HG03060 (cell line): ENCODE results near the gene HOOK2.
"Not testable (repeated sequence)": the region's sequence is repeated elsewhere in the genome, so short reads cannot be mapped to it uniquely, and the experiment has no call there.

Experiments used
- ATAC-seq: cut with Tn5 transposase; IDR thresholded peaks from one replicate; pipeline ENCODE4 v1.9.1; 2021; ENCODE audit warnings: low read depth, moderate number of reproducible peaks; ENCODE audit not compliant: unreplicated experiment

Gene HOOK2, protein sequence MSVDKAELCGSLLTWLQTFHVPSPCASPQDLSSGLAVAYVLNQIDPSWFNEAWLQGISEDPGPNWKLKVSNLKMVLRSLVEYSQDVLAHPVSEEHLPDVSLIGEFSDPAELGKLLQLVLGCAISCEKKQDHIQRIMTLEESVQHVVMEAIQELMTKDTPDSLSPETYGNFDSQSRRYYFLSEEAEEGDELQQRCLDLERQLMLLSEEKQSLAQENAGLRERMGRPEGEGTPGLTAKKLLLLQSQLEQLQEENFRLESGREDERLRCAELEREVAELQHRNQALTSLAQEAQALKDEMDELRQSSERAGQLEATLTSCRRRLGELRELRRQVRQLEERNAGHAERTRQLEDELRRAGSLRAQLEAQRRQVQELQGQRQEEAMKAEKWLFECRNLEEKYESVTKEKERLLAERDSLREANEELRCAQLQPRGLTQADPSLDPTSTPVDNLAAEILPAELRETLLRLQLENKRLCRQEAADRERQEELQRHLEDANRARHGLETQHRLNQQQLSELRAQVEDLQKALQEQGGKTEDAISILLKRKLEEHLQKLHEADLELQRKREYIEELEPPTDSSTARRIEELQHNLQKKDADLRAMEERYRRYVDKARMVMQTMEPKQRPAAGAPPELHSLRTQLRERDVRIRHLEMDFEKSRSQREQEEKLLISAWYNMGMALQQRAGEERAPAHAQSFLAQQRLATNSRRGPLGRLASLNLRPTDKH

DNA sequence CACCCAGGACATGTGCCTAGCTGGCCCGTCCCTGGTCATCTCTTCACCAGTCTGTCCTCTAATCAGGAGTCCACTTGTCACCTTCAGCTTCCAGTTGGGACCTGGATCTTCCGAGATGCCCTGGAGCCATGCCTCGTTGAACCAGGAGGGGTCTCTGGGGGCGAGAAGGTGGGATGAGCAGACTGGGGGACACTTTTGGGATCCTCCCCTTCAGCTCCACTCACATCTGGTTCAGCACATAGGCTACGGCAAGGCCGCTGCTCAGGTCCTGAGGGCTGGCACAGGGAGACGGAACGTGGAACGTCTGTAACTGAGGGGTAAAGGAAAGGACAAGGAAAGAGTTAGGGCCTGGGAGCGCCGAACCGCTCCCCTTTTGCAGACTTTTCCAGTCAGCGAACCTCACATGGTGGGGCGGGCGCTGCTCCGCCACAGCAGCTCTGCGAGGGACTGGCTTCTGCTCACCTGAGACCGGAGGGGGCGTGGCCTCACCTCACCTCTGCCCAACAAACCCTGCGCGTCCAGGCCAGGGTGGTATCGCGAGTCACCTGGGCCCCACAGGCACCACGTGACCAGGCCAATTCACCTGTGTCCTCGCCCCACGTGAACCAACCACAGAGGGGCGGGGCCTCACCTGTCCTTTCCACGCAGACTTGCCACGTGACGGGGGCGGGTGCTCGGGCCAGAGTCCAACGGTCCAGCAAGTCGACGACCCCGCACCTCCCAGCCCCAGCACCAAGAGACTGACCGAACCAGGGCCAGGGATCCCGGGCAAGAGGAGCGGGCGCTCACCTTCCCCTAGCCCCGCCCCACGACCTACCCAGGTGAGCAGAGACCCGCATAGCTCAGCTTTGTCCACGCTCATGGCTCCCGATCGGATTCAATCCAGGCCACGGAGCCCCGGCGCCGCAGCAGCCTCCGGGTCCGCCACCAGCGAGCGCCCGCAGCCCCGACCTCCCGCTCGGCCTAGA, at the start of gene HOOK2:
Gene HOOK2 (minus strand): TSS at position 965 of the 968 bp plus-strand sequence. CDS start 103 bp downstream, at position 862.
- ATAC-seq = no peak

DNA sequence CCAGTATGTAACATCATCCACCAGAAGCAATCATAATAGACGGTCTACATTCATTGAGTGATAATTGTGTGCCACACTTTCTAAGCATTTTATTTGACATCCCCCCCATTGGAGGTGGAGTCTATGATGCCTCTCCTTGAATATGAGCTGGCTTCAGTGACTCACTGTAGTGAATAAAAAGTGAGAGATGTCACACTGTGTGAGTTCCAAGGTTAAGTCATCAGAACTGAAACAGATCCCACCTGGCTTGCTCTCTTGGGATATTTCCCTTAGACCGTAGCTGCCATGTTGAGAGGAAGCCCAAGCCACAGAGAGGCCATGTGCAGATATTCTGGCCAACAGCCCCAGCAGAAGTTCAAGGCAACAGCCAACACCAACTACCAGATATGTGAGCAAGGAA, 46.4 kb upstream of the HOOK2 start:
- ATAC-seq = no peak

DNA sequence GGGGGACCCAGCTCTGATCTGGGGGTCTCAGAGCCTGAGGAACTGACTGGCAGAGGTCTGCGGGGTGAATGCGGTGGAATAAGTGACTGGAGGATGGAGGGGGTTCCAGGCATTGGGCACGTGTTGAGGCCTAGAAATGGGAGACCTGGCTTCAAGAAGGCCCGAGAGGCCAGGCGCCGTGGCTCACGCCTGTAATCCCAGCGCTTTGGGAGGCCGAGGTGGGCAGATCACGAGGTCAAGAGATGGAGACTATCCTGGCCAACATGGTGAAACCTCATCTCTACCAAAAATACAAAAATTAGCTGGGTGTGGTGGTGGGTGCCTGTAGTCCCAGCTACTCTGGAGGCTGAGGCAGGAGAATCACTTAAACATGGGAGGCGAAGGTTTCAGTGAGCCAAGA, 42.5 kb upstream of the HOOK2 start:
- not testable (repeated sequence) for ATAC-seq

DNA sequence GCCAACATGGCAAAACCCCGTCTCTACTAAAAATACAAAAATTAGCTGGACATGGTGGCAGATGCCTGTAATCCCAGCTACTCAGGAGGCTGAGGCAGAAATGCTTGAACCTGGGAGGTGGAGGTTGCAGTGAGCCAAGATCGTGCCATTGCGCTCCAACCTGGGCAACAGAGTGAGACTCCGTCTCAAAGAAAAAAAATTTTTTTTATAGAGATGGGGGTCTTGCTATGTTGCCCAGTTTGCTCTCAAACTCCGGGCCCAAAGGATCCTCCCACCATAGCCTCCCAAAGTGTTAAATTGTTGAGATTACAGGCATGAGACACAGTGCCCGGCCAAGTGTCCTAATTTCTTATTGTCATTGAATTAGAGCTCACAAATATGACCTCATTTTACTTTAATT, 41.8 kb upstream of the HOOK2 start:
- ATAC-seq = not testable (repeated sequence)

DNA sequence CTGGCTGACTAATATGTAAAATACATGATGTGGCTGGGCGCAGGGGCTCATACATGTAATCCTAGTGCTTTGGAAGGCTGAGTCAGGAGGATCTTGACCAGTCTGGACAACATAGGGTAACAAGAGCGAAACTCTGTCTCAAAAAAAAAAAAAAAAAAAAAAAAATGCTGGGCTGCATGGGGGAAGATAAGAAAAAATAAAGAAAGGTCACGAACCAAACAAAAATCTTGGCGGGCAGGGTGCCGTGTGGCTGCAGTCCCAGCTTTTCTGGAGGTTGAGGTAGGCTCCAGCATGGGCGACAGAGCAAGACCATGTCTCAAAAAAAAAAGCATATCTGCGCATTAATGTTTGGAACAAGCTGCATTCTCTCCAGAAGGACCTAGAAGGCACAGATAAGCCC, 39.7 kb upstream of the HOOK2 start:
- ATAC-seq = no peak

DNA sequence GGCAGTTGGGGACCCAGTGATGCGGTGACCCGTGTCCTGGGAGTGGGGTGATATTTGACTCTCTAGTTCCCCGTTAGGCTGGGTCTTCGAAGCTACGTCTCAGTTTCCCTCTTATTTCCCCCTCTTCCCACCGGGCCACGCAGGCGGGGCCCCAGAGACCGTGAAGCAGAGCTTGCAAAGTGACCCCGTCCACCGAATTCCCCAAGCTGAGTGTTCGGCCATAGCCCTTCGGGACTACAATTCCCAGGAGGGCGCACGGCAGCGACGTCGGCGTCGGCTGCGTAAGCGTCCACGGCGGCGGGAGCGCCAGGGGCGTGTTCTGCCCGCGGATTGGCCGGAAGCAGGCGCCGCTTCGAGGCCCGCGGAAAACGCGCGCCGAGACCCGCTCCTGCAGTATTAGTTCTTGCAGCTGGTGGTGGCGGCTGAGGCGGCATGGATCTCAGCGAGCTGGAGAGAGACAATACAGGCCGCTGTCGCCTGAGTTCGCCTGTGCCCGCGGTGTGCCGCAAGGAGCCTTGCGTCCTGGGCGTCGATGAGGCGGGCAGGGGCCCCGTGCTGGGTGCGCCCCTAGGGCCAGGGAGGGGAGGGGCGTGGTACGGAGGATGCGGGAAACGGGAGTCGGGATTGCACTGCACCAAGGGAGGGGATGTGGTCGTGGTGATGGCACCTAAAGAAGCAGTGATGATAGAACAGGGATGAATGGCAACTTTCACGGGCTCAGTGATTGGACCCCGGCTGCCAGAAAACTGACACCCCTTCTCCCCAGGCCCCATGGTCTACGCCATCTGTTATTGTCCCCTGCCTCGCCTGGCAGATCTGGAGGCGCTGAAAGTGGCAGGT, 31.1 kb upstream of the HOOK2 start, which contains the start of gene RNASEH2A:
Gene RNASEH2A (plus strand): TSS at position 343 of the 840 bp plus-strand sequence. CDS start 90 bp downstream, at position 433.
- ATAC-seq = peak; percentile 40

DNA sequence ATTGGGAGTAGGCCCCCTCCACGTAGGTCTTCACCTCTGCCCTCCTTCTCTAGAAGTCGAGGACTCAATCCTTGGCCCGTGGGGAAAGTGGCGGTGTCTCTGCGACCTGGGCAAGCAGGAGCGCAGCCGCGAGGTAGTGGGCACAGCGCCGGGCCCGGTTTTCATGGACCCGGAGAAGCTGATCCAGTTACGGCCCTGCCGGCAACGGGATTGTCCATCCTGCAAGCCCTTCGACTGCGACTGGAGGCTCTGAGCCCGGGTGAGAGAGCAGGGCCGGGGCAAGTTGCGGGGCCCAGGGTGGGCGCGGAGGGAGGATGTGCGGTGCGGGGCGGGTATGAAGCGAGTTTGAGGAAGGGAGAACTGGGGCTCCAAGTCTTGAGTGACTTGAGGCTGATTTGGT, 28.7 kb upstream of the HOOK2 start:
- no peak for ATAC-seq

DNA sequence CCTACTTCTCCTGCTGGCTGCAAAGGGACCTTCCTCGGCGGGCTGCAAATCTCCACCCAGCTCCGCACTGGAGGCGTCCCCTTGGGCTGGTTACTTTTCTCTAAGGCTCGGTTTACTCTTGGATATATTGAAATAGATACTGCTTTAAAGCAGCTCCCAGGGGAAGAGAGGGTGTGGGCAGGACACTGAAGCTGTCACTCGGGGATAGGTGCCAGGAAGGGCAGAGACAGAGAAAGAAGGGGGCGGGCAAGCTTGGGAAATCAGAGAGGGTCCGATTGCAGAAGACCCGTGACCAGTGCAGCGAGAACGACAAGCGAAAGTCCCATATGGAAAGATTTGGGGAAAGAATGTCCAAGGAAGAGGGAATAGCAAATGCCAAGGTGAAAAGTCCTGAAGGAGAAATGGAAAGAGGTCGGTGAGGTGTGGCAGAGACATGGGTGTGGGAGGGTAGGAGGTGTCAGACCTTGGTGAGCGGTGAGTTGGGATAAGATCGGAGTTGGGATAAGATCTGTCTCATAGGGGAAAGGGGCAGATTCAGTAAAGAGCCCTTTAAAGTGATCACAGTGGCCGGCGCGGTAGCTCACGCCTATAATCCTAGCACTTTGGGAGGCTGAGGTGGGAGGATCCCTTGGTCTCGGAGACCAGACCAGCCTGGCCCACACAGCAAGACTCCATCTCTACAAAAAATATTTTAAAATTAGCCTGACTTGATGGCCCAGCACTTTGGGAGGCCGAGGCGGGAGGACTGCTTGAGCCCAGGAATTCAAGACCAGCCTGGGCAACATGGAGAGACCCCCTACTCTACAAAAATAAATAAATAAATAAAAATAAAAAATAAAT, 27.1 kb upstream of the HOOK2 start:
- ATAC-seq = no peak

DNA sequence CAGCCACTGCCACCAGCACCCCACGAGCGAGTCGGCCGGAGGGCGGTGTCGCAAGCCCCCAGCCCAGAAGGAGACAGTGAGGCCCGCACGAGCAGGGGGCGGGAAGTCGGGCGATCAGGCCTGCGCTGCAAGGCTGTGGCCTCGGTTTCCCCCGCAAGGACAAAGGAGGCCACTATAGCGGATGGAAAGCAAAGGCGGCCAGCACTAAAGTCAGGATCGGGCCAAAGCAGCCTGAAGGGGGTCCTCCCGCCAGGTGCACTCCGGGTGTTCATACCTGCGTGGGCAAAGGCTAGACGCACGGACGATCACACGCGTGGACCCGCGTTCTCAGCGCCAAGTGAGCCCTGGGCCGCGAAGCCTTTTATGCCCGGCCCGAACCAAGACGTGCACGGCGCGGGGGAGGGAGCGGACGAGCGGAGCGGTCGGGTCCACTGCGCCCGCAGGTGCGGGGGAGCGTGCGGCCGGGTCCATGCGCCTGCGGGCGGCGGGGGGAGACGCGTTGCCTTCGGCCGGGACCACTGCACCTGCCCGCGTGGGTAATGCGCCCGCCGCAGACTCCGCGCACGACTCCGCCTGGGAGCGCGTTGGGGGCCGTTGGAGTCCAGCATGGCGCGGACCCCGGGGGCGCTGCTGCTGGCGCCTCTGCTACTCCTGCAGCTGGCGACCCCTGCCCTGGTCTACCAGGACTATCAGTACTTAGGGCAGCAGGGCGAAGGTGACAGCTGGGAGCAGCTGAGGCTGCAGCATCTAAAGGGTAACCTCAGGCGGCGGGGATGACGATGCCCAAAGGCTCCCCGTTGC, 26.3 kb upstream of the HOOK2 start, which contains the start of the genes PRDX2 and THSD8:
Gene PRDX2 (minus strand): TSS at position 335 of the 801 bp plus-strand sequence. CDS start 539 bp downstream, outside the sequence.
Gene THSD8 (plus strand): TSS at position 604 of the 801 bp plus-strand sequence. CDS start 3 bp downstream, at position 607.
- no peak for ATAC-seq

DNA sequence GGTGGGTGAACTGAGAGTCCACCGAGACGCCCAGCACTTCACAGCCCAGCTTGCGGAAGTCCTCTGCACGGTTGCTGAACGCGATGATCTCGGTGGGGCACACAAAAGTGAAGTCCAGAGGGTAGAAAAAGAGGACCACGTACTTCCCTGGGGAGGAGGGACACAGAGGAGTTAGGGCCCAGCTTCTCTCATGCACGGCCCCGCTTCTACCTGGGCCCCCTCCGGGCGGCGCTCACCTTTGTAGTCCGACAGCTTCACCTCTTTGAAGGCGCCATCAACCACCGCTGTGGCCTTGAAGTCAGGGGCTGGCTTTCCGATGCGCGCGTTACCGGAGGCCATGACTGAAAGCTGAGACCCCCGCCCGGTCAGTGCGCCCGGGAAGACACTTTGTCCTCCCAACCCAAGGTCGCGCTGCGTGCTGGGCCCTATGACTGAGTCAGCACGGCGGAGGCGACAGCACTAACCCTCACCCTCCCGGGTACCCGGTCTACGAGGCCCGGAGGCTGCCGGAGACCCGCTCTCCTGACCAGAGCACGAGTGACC, 25.6 kb upstream of the HOOK2 start:
- ATAC-seq = no peak

DNA sequence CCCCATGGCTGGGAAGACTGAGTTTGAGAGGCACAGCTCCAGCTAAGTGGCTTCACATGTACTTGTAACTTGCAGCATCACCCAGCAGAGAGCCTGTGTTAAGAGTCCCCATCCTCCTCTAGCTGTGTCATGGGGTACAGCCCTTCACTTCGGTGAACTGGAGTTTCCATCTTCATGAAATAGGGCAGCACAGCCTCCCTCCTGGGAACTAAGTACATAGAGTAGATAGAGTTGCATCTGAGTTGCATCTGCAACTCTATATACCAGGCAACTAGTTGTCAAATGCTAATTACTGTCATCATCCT, 25.1 kb upstream of the HOOK2 start:
- ATAC-seq = no peak

DNA sequence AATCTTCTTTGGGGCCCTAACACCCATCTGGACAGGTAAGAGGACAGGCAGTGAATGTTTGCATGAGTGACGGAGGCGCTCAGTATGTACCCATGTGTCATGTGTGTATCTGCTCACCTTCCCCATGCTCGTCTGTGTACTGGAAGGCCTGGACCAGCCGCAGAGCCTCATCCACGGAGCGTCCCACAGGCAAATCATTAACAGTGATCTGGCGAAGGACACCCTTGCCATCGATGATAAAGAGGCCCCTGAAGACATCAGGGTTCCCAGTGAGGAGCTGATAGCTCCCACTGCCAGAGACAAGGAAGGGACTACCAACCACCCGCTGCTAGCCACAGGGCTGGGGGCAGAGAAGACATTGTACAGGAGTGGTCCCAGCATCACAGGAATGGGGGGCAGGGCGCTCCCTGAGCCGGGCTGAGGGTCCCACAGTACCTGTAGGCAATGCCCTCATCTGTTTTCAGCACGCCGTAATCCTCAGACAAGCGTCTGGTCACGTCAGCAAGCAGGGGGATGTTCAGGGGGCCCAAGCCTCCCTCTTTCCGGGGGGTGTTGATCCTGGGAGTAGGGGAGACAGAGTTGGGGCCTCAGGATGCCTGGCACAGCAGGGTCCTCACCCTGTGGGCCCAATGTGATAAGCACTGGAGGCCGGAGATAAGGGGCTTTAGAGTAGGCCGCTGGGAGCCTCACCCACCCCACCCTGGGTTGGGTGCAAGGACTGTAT, 24.6 kb upstream of the HOOK2 start:
- ATAC-seq = no peak

DNA sequence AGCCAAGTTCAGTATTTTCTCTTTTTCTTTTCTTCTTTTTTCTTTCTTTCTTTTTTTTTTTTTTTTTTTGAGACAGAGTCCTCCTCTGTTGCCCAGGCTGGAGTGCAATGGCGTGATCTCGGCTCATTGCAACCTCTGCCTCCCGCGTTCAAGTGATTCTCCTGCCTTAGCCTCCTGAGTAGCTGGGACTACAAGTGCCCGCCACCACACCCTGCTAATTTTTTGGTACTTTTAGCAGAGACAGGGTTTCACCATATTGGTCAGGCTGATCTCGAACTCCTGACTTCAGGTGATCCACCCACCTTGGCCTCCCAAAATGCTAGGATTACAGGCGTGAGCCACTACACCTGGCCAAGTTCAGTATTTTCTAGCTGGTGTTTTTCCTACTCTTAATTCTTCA, 22.3 kb upstream of the HOOK2 start:
- not testable (repeated sequence) for ATAC-seq

DNA sequence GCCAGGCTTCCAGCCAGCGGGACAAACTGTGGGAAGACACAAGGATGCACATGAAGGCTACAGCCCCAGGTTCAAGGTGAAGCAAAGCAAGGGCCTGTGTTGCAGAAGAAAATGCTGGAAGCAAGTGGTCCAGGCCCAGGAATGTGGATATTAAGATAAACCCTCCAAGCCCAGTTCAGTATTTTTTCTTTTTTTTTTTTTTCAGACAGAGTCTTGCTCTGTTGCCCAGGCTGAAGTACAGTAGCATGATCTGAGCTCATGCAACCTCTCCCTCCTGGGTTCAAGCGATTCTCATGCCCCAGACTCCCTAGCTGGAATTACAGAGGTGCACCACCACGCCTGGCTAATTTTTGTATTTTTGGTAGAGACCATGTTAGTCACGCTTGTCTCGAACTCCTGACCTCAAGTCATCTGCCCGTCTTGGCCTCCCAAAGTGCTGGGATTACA, 21.8 kb upstream of the HOOK2 start:
- no peak for ATAC-seq

DNA sequence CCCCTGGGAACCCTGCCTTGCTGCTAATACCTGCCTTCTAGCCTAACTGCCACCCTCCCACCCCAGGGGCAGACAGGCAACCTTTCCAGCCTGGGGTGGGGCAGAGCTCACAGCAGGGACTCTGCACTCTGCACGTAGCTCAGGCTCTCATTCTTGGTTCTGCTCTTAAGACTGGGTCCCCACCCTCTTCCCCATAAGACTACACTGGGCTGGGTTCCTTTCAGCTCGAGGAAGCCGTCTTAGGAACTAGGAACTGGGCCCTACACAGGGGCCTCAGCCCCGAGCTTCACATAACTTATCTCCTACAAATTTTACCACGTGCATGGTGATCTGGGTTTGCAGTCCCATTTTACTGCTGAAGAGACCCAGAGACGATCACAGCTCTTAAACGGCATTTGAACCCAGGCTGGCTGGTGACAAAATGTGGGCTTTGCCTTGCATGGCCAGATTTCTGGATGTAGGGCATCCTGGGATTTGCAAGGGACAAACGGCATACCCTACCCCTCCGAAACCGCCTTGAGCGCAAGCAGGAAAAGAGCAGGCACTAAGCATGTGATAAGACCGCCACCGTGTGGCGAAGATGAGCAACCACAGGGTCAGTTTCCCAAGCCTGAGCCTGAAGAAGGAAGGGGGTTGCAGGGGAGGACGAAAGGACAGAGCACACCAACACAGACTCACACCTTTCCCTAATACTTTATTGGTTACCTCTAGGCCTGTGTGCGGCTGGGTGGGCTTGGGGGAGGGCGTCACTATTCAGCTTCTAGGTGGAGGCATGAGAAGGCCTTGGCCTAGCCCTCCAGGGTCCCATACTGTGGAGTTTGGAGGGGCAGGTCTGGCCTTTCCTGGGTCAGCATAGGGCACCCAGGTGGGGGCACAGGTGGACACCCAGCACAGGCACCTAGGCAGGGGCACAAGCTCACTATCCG, 21.1 kb upstream of the HOOK2 start:
- ATAC-seq = no peak

DNA sequence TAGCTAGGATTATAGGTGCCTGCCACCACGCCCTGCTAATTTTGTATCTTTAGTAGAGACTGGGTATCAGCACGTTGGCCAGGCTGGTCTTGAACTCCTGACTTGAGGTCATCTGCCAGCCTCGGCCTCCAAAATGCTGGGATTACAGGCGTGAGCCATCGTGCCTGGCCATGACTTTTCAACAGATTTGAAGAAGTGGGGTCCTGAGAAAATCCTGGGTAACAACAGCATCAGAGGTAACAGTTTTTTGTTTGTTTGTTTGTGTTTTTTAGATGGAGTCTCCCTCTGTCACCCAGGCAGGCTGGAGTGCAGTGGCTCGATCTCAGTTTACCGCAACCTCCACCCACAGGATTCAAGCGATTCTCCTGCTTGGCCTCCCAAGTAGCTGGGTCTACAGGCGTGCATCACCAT, 19.6 kb upstream of the HOOK2 start:
- no peak for ATAC-seq
